Fibroblast of skin of right quadriceps (primary cell): ENCODE data around the gene PRKAG2.

Experiments used
- DNase-seq: peaks from one replicate; pipeline ENCODE4 v3.0.0-alpha.2; 2013

Gene PRKAG2

DNA sequence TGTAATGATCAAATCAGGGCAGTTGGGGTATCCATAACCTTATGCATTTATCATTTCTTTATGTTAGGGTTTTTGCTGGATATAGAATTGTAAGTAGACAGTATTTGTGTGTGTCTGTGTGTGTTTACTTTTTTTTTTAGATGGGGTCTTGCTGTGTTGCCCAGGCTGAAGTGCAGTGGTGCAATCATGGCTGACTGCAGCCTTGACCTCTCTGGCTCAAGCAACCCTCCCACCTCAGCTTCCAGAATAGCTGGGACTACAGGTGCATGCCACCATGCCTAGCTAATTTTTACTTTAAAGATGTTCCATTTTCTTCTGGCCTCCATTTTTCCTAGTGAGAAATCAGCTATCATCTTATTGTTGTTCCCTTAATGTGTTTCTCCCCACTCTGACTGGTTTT lies 347.1 kb downstream of the PRKAG2 start:
- DNase-seq, result no peak

DNA sequence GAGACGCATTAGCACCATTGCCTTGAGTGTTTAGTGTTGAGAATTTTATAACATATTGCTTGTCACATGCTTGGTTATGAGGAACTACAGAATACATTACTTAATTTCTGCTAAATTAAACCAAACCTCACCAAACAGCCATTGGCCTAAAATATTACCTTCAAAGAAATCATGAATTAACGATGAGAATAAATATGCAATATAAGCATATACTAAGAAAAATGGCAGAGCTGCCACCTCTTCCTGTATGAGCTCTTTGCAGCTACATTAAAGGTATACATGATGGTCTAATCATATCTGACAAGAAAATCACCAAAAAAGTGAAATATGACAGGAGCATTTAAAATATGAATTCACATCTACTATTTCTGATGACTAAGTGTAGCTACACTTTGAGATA lies 352.1 kb downstream of the PRKAG2 start:
- DNase-seq, result no peak

DNA sequence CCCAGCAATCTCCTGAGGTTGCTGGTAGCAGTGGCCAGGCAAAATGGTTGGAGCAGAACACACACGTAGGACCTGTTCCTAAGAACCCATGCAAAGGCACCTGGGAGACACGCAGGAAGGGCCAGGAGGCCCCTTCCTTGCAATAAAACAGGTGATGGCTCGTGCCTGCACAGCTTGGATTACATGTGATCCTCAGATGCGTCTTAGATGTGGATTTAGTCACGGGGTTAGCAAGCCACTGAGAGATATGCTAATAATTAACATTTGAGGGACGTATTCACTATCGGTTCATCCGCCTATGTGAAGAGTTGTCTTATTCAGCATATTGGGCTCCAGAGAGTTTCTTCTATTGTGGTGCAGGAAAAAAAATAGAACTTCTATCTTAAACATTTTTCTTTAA lies 352.6 kb downstream of the PRKAG2 start:
- no peak for DNase-seq

DNA sequence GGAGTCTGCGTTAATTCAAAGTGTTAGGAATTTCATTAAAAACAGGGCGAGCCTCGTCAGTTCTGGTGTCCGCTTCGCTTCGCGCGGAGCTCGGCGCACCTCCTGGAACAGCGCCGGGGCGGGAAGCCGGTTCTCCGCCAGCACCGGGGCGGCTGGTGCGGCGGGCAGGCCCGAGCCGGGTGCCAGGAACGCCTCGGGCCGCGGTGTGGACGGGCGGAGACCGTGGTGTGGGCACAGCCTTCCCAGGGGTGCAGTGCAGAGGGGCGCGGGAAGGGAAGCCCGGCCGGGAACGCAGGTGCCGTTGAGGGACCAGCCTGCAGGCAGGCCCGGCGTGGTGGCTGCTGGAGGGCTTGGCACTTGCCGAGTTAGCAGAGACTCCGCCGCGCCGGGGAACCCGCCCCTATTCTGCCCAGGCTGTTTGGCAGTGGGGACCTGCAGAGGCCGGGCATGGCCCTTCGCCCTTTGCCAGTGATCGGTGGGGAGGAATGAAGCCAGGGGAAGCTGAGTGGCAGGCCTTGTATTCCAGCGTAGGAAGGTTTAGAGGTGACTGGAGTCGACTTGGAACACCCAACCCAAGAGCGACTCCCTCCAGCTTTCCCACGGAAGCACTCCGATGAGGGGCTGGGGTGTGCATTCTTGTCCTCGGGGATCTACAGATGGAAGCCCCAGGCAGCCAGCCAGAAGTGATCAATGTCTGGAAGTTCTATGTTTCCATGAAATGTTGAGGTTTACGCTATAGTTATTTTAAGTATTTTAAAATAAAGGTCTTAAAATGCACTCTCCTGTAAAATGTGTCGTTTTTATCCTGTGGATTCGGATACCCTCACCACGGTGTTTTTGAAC lies 356.3 kb downstream of the PRKAG2 start:
- peak; percentile 15 for DNase-seq

DNA sequence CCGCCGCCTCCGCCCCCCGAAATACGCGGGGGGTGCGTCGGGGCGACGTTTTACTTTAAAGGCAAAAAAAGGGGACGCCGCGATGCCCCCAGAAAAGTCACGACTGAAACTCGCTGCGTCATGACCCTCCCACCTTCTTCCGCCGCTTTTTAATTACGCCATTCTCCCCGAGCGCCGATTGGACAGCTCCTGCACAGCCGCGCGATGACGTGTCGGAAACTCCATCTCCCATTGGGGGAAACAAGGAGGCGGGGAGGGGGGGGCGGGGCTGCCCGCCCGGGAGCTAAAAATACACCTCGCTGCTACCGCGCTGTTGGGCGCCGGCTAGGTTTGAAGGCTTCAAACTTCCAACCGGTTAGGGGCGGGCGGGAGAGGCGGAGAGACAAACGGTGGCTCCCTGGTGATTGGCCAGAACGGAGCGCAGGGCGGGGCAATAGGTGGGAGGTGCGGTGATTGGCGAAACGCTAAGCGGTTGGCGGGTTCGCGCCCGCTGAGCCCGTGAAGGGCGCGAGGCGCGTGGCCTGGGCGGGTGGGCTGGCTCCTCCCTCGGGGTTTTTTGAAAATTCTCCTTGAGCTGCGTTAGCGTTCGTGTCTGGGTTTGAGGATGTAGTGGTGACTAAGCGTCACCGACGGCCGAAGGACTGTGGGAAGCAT lies 357.0 kb downstream of the PRKAG2 start, which contains the start of gene RHEB:
Gene RHEB (minus strand): TSS at position 131 of the 654 bp plus-strand sequence. CDS start 384 bp downstream, outside the sequence.
- peak; percentile 100 for DNase-seq

DNA sequence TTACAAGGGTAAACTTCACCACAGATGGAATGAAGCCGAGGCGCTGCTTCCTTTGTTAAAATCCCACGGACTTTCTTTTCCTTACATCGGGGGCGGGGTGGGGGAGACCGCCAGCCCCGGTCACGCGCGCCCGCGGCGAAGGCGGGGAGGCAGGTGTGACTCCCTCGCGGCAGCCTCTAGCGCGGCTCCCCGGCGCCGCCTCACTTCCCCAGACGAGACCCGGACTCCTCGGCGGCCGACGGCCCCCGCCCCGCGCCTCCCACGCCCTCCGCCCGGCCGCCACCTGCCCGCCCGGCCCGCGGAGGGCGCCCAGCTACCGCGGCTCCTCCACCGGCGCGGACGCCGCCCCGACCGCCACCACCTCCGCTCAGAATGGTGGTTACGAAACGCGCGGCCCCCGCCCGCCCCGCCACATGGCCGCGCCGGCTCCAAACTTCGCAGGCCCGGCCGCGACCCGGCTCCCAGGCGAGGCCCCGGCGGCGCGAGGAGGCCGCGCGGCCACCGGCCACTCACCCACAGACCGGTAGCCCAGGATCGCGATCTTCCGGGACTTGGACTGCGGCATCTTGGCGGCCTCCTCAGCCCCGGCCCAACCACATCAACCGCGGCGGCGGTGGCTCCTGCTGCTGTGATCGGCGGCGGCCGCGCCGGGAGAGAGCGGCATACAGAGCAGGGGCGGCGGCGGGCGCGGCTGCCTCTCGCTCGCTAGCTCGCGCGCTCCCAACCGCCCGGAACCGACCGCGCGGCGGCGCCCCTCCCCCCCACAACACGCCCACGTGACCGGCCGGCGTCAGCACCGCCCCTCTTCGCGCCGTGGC lies 357.8 kb downstream of the PRKAG2 start:
- peak; percentile 30 for DNase-seq

DNA sequence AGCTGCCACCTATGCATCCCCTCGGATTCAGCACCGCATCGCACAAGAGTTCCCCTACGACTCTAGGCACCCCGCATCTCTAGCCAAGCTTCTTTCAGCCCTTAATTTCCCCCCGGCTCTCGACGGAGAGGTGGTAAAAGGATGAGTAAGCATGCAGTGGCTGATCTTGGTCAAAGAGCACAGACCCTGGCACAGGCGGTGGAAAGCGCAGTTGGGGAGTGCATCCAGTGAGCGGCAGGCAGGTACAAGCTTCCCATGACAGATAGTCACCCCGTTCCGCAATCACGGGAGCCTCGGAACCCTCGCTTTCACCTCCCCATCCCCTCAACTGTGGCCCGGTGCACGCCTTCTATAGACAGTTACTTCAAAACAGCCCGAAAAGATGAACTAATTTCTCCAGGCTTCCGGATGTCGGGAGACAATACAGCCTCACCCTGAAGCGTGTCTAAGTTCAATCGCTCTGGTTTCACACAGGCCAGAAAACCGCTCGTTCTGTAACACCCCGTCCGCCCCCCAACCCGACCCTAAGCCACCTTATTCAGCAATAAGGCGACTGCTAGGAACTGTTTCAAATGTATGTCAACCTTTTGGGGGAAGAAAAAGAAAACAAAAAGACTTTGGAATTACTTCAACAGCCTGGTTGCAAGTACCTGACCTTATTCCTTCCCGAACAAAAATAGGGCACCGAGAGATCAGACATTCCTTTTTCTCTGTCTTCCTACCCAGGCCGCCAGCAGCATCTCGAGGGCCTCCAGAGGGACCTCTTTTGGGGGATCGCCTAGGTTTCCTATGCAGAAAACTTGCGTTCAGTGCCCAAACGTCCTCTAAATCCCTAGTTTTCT lies 358.6 kb downstream of the PRKAG2 start:
- DNase-seq, result peak; percentile 41

DNA sequence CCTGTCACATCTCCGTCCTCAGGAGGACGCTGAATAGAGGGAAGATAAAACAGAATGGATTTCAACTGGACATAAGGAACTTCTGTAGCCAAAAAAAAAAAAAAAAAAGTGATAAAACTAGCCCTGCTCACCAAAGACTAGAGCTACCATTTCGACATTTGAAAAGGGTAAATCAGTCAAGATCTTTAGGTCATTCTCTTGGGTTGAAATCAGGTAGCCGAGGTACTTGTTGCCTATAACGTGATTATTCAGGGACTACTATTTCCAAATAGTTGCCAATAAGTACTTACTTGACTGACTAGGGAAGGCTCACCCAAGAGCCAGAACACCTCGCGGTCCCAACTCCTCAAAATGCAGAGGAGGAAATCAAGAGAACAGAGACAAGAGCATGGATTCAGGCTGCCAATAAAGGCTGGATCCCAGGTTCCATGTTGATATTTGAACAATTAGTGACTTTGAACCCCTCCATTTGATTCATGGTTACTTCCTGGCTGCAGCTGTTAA lies 359.3 kb downstream of the PRKAG2 start:
- DNase-seq, result no peak

DNA sequence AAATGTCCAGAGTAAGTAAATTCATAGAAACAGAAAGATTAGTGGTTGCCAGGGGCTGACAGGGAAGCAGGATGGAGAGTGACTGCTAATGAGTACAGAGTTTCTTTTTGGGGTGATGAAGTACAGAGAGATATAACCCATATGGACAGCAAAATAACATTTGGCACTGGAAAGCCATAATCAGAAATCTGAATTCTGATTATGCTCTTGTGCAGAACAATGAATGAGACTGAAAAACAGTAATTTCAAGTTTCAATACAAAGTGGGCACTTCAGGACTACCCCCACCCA lies 361.7 kb downstream of the PRKAG2 start:
- no peak for DNase-seq

DNA sequence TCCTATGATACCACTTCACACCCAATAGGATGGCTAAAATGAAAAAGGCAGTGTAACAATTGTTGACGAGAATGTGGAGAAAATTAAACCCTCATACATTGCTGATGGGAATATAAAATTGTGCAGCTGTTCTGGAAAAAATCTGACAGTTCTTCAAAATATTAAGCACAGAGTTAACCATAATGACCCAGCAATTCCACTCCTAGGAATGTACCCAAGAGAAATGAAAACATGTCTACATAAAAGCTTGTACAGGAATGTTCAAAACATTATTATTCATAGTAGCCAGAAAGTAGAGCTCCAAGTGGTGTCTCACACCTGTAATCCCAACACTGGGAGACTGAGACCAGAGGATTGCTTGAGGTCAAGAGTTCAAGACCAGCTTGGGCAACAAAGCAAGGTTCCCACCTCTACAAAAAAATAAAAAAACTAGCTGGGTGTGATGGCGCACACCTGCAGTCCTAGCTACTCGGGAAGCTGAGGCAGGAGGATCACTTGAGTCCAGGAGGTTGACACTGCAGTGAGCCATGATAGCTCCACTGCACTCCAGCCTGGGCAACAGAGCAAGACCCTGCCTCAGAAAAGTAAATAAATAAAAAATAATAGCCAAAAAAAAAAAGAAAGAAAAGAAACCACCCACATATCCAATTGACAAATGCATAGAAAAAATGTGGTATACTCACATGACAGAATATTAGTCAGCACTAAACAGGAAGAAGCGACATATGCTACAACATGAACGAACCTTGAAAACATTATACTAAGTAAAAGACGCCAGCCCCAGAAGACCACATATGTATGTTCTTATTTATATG lies 362.2 kb downstream of the PRKAG2 start:
- DNase-seq, result no peak

DNA sequence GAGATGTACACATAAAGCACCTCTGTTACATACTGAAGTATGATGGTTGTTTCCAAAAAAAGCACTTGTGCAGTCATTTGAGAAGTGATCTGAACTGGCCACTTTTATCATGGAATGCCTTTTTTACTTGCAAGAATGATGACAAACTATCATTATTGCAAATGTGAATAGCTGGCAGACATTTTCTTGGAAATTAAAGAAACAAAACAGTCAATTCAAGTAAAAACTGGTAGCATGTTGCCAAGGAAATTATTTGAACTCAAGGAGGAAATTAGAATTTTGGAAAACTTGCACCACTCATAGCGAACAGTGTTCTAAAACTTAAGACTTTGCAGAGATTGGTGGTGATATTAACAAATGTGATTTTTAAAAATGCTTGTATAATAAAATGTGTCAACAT lies 363.8 kb downstream of the PRKAG2 start:
- DNase-seq, result no peak

DNA sequence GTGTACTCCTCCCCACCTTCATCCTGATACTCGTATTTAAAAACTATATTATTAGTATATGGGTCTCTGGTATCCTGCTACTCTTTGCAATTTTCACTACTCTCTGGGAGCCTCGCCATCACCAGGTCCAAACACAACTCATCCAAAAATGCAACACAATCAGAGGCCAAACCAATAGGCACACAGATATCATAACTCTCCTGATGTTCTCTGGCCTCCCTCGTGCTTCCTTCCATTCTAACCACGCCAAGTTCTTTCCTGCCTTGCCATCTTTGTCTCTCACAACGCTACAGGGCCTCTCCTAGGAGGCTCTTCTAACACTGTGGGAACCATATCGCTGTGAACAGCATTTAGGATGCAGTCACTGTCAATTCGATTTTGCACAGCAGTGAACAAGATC lies 364.6 kb downstream of the PRKAG2 start:
- DNase-seq, result no peak

DNA sequence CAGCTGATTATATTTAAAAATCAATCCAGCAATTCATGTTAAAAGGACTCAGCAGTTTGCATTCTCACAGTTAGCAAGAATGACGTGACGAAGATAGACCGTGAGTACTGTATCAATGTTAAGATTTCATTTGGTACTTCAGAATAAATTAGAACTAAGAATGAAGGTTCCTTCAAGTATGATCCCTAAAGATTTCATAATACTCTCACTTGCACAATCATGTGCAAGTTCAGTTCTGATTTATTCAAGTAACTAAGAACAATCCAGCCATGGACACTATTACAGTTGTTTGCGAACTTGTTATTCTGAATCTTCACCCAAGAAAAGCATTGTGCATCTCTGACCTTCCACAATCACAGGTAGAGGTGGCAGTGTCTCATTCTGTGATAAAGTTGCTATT lies 365.0 kb downstream of the PRKAG2 start:
- no peak for DNase-seq

DNA sequence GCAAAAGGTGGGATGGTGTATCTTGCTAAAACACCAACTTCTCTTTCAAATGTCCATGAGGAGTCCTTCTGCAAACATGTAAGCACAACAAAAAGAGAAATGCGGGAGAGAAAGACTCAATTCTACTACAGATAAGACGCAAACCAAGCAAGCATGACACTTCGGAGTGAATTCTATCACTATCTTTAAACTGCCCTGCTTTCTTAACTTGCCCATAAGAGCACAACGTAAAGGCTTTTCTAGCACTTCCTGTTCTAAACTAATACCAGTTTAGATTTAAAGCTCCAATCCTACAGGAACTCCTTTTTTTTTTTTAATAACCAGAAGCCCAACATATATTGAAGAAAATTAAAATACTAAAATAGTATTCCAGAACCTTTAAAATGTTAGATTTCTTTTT lies 365.6 kb downstream of the PRKAG2 start:
- DNase-seq, result no peak

DNA sequence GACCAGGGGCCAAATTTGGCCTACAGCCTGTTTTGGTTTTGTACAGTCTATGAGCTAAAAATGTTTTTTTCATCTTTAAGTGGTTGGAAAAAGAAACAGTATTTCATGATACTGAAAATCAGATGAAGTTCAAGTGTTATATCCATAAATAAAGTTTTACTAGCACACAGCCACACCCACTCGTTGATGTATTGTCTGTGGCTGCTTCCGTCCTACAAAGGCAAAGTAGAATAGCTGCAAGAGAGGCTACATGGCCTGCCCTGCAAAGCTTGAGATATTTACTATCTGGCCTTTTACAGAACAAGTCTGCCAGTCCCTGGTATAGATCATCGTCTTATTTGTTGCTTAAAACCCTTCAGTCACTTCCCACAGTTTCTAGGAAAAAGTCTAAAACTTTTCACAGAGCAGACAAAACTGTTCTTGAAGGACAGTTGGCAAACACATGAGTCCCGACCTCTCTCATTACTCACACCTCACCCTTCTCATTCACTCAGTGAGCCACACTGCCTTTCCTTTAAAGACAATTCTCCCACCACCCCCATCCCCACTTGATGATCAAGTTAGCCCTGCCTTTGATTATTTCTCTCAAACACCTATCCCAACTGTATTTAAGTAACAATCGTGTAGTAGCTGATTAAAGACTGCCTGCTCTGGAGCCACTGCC lies 367.1 kb downstream of the PRKAG2 start:
- DNase-seq, result no peak

DNA sequence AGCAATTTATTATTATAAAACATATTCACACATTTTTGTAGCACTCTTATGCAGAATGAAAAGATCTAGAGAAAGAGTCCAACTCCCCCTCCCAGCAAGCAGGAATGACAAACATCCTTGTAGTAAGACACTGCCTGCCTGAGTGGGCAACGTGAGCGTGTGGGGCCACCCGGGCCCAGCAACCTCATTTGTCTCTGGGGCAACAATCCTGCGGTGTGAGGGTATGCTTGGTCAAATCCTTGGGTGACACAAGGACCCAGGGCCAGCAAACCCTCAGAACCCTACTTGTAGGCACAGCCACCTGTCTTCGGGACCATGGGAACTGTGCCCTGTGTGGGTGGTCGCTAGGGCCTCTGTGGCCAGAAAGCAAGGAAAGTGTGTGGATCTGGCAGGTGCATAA lies 367.9 kb downstream of the PRKAG2 start:
- no peak for DNase-seq

DNA sequence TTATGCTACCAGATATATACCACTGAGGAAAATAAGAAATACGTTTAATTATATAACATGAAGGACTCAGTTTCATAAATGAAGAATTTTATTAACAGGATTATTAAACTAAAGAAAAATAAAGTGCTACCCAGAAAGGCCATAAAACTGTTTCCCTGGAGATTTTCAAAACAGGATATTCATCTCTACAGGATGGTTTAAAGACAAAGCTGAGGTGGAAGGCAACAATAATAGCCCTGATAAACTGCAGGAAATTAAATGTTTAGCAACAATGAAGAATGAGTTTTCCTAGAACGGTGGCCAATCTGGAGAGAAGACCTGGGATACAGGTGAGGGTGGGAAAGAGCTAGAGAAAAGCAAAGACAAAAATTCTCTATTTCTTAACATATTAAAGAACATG lies 369.1 kb downstream of the PRKAG2 start:
- DNase-seq, result no peak

DNA sequence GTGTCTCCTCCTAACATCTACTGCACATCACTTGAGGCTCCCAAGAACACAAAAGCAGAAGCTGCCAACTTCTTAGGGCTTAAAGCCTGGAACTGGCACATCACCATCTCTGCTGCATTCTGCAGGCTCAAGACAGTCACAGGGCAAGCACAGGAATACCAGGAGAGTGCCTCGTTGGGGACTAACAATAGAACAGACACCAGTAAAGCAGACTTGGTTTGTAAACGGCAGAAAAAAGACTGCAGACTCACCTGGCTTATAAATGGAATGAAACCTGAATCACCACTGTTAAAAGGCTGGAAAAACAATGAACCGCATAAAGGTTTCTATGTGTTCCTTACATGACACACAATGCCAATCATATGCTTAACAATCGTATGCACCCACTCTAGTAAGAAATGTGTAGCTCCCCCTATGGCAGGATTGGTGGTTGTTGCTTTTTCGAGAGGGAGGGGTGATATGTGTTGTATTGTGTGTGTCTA lies 370.0 kb downstream of the PRKAG2 start:
- no peak for DNase-seq
